WTC11 (cell line): ENCODE data around the gene CDIP1. TPM values are rescaled to one million over a fixed set of nuclear protein-coding genes. Genes with fewer than 3 reads are reported as not detected.

Experiments used
- ATAC-seq: fragments of 200-7000 bp; cut with Tn5 transposase; 2 replicates; pipeline ENCODE4 v1.10.0; 2021; ENCODE audit warnings: mild to moderate bottlenecking, moderate library complexity
- CTCF ChIA-PET: fragments of 300-600 bp; sonication (Branson Sonifier 250); formaldehyde crosslinking; loops from one replicate; lab custom pipeline; 2021; ENCODE audit warnings: antibody characterized with exemption; lab: Charles Lee
- POLR2A ChIA-PET: fragments of 350-600 bp; sonication (Branson Sonifier 250); formaldehyde crosslinking; loops from one replicate; lab custom pipeline; 2021; ENCODE audit warnings: antibody characterized with exemption; lab: Charles Lee
- DNase-seq: peaks from one replicate; pipeline ENCODE4 v3.0.0; 2021; ENCODE audit warnings: low spot score
- H3K27ac Mint-ChIP-seq: 2 replicates; pipeline ENCODE4 v1.8.0; 2021; ENCODE audit warnings: mixed read lengths
- H3K27me3 Mint-ChIP-seq: 2 replicates; pipeline ENCODE4 v1.8.0; 2021; ENCODE audit warnings: low read depth, mild to moderate bottlenecking, moderate library complexity, mixed read lengths
- H3K36me3 Mint-ChIP-seq: 2 replicates; pipeline ENCODE4 v1.8.0; 2021; ENCODE audit warnings: mixed read lengths
- H3K4me1 Mint-ChIP-seq: 2 replicates; pipeline ENCODE4 v1.8.0; 2022; ENCODE audit warnings: mixed read lengths
- H3K4me3 Mint-ChIP-seq: 2 replicates; pipeline ENCODE4 v1.8.0; 2021; ENCODE audit warnings: mild to moderate bottlenecking, moderate library complexity, mixed read lengths
- H3K9me3 Mint-ChIP-seq: 2 replicates; pipeline ENCODE4 v1.8.0; 2021; ENCODE audit warnings: mixed read lengths
- ATF2 ChIP-seq: sonication (generic); formaldehyde crosslinking; IDR thresholded peaks from 2 replicates; pipeline ENCODE4 v1.8.1; 2022; ENCODE audit warnings: low read depth, missing genetic modification reagents, borderline replicate concordance
- CTCF ChIP-seq: fragments of 200-600 bp; IDR thresholded peaks from 2 replicates; pipeline ENCODE4 v1.8.0; 2022; ENCODE audit warnings: antibody characterized with exemption
- E2F4 ChIP-seq: sonication (generic); formaldehyde crosslinking; IDR thresholded peaks from 2 replicates; pipeline ENCODE4 v1.8.1; 2022; ENCODE audit warnings: low read depth, mild to moderate bottlenecking, moderate library complexity, missing genetic modification reagents, borderline replicate concordance
- FOXP1 ChIP-seq: sonication (generic); formaldehyde crosslinking; IDR thresholded peaks from 2 replicates; pipeline ENCODE4 v1.8.0; 2022; ENCODE audit warnings: missing genetic modification reagents, mild to moderate bottlenecking, moderate library complexity, borderline replicate concordance
- FOXP4 ChIP-seq: sonication (generic); formaldehyde crosslinking; IDR thresholded peaks from 2 replicates; pipeline ENCODE4 v1.8.0; 2022; ENCODE audit warnings: mild to moderate bottlenecking, missing genetic modification reagents
- NFE2L1 ChIP-seq: sonication (generic); formaldehyde crosslinking; IDR thresholded peaks from 2 replicates; pipeline ENCODE4 v1.8.1; 2023; ENCODE audit warnings: missing genetic modification reagents
- NFYB ChIP-seq: sonication (generic); formaldehyde crosslinking; conservative IDR thresholded peaks from 2 replicates; pipeline ENCODE4 v1.8.0; 2022; ENCODE audit warnings: low read depth, missing genetic modification reagents
- PRRX2 ChIP-seq: fragments of 250-450 bp; sonication (Bioruptor Pico); IDR thresholded peaks from 2 replicates; pipeline ENCODE4 v1.8.0; 2021; ENCODE audit warnings: mild to moderate bottlenecking
- SP1 ChIP-seq: sonication (generic); formaldehyde crosslinking; conservative IDR thresholded peaks from 2 replicates; pipeline ENCODE4 v1.8.1; 2022; ENCODE audit warnings: missing genetic modification reagents
- ZBTB43 ChIP-seq: sonication (generic); formaldehyde crosslinking; IDR thresholded peaks from 2 replicates; pipeline ENCODE4 v1.8.1; 2023; ENCODE audit warnings: mild to moderate bottlenecking, missing genetic modification reagents
- ZNF219 ChIP-seq: sonication (generic); formaldehyde crosslinking; IDR thresholded peaks from 2 replicates; pipeline ENCODE4 v1.8.0; 2023; ENCODE audit warnings: missing genetic modification reagents, mild to moderate bottlenecking, borderline replicate concordance
- ZNF281 ChIP-seq: sonication (generic); formaldehyde crosslinking; IDR thresholded peaks from 2 replicates; pipeline ENCODE4 v1.8.0; 2023; ENCODE audit warnings: mild to moderate bottlenecking, missing genetic modification reagents
- ZNF317 ChIP-seq: sonication (generic); formaldehyde crosslinking; IDR thresholded peaks from 2 replicates; pipeline ENCODE4 v1.8.1; 2023; ENCODE audit warnings: low read depth, mild to moderate bottlenecking, moderate library complexity, missing genetic modification reagents, borderline replicate concordance
- ZNF423 ChIP-seq: fragments of 250-450 bp; sonication (Bioruptor Pico); IDR thresholded peaks from 2 replicates; pipeline ENCODE4 v2.1.2; 2022; ENCODE audit warnings: mild to moderate bottlenecking, moderate library complexity
- ZNF425 ChIP-seq: fragments of 250-450 bp; sonication (Bioruptor Pico); conservative IDR thresholded peaks from 2 replicates; pipeline ENCODE4 v1.9.0; 2021; ENCODE audit warnings: mild to moderate bottlenecking
- total RNA-seq: library from RNA; stranded (reverse); gene quantifications from 3 replicates; pipeline ENCODE4 v1.2.3, GENCODE V29; 2021
- TF ChIP-seq, protein P1 (sequence below): sonication (generic); formaldehyde crosslinking; IDR thresholded peaks from 2 replicates; pipeline ENCODE4 v1.8.0; 2022; ENCODE audit warnings: mild to moderate bottlenecking, missing genetic modification reagents
- TF ChIP-seq, protein P2 (sequence below): sonication (generic); formaldehyde crosslinking; IDR thresholded peaks from 2 replicates; pipeline ENCODE4 v1.8.1; 2023; ENCODE audit warnings: mild to moderate bottlenecking, missing genetic modification reagents, moderate library complexity

The CDIP1 gene
- total RNA-seq, 1 experiment from 2014 or later, result 68.9 TPM

DNA sequence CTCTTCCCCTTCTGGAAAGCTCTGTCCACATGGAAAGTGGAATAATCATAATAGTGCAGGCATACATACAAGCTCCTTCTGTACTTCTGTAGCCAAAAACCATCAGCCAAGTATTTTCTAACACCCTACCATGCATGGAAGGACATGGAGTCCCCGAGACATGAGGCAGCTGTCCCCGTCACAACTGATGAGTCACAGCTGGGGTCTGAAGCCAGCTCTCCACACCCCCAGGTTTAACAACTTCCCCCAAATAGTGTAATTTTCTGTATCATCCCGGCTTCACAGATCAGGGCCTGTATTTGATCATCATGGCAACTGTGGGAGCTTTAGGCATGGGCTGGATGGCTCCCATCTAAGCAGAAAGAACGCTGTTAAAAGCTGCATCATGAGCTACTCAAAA is 34.1 kb upstream of the CDIP1 start (continued):
- TF ChIP-seq, protein P1, sequence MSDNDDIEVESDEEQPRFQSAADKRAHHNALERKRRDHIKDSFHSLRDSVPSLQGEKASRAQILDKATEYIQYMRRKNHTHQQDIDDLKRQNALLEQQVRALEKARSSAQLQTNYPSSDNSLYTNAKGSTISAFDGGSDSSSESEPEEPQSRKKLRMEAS (CRISPR knock-in tag), result no peak
- TF ChIP-seq, protein P2, sequence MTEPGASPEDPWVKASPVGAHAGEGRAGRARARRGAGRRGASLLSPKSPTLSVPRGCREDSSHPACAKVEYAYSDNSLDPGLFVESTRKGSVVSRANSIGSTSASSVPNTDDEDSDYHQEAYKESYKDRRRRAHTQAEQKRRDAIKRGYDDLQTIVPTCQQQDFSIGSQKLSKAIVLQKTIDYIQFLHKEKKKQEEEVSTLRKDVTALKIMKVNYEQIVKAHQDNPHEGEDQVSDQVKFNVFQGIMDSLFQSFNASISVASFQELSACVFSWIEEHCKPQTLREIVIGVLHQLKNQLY (CRISPR knock-in tag), result no peak

- peak overlapping the region; percentile 56 for H3K4me3 Mint-ChIP-seq
- H3K36me3 Mint-ChIP-seq, result no peaks in the 10 kb centered on the region
- ChIA-PET CTCF (interaction anchor here (0.8 to 3.0 kb wide), 15 partner anchors 9 to 166 kb away, joined by 3 to 19 read pairs (median 5); partner anchors contain the start of gene MGRN1), POLR2A (interaction anchor here (0.6 to 1.4 kb wide), 4 partner anchors 18 to 45 kb away, joined by 3 to 7 read pairs (median 6); partner anchors contain the start of gene CDIP1)
- no peaks in the 10 kb centered on the region for H3K9me3 Mint-ChIP-seq
- ATAC-seq, result peak; percentile 84
- peak overlapping the region; percentile 98 for H3K27ac Mint-ChIP-seq
- H3K27me3 Mint-ChIP-seq, result peaks cover 25% of the 10 kb centered on the region
- H3K4me1 Mint-ChIP-seq, result peaks cover 35% of the 10 kb centered on the region
- DNase-seq, result peak; percentile 81
- 0 out of 2 replicates have a peak, but pooled peaks have one; percentile 32 for TF ChIP-seq FOXP1 (CRISPR knock-in tag)
- 0 out of 2 replicates have a peak, but pooled peaks have one; percentile 26 for TF ChIP-seq SP1 (CRISPR knock-in tag)
- no peak for TF ChIP-seq ZNF281 (CRISPR knock-in tag)
- no peak for TF ChIP-seq ZNF219 (CRISPR knock-in tag)
- TF ChIP-seq CTCF, result no peak
- peak; percentile 88 for TF ChIP-seq NFE2L1 (CRISPR knock-in tag)
- TF ChIP-seq NFYB, result no peak
- TF ChIP-seq ZNF425 (CRISPR knock-in tag), result no peak
- no peak for TF ChIP-seq ZNF317 (CRISPR knock-in tag)
- 0 out of 2 replicates have a peak, but pooled peaks have one; percentile 36 for TF ChIP-seq PRRX2 (CRISPR knock-in tag)
- TF ChIP-seq, protein P1 (CRISPR knock-in tag), result peak; percentile 53
- 0 out of 2 replicates have a peak, but pooled peaks have one; percentile 52 for TF ChIP-seq FOXP4 (CRISPR knock-in tag)
- no peak for TF ChIP-seq ZBTB43 (CRISPR knock-in tag)
- TF ChIP-seq ZNF423 (CRISPR knock-in tag), result peak; percentile 15; the same call in 1 of the 2 replicates
- no peak for TF ChIP-seq ATF2 (CRISPR knock-in tag)
- no peak for TF ChIP-seq E2F4 (CRISPR knock-in tag)
Measured at GRCh38 chr16:4570688-4571321, 32.2 kb upstream of the CDIP1 start.
